ENCODE data around the gene SPPL3. TPM values are rescaled to one million over a fixed set of nuclear protein-coding genes. Genes with fewer than 3 reads are reported as not detected.

SPPL3 gene
- total RNA-seq, 2 experiments from 2014 or later: 38.3 to 43.4 TPM

- ATAC-seq (ENCODE audit: poor library complexity): no peak
- peaks cover 5% of the 10 kb centered on the region for H3K36me3 ChIP-seq (ENCODE audit: insufficient read depth, low read length)
- no peaks in the 10 kb centered on the region for H3K9me3 ChIP-seq (ENCODE audit: control insufficient read depth in 1 of 2, insufficient read depth in 1 of 2, low read length in 2 of 2)
- peaks cover 35% of the 10 kb centered on the region for H3K4me1 ChIP-seq (ENCODE audit: insufficient read depth, low read length)
- H3K27me3 ChIP-seq (ENCODE audit: control insufficient read depth in 1 of 2, insufficient read depth in 2 of 2, low read length in 2 of 2): no peaks in the 10 kb centered on the region
- CTCF ChIA-PET: no interaction called here
- DNase-seq: no peak
- Mint-ChIP-seq H3K27ac (no peak overlapping the region), H3K4me3 (no peak overlapping the region), H3K36me3 (ENCODE audit: low read depth) (peaks cover 3% of the 10 kb centered on the region), H3K27me3 (no peaks in the 10 kb centered on the region), H3K9me3 (no peaks in the 10 kb centered on the region), H3K4me1 (ENCODE audit: low read depth) (peaks cover 82% of the 10 kb centered on the region)
- TF ChIP-seq CTCF (IDR thresholded peaks at IDR 0.05): no peak
- intact Hi-C loops (cut with DNase I, micrococcal nuclease): loop anchor here (10.0 kb wide), 1 partner anchor 123 kb away; the partner anchor contains the start of gene HNF1A (in 2 of the 2)
- no peak overlapping the region for H3K27ac ChIP-seq (ENCODE audit: low read depth in 1 of 2, low read length in 2 of 2)
- POLR2A ChIA-PET: no interaction called here
- no peak overlapping the region for H3K4me3 ChIP-seq (ENCODE audit: low read length)
Observed at GRCh38 chr12:120851944-120852343, 52.2 kb downstream of the SPPL3 start.

GRCh38 chr12:120851444-120851843 lies 52.7 kb downstream of the SPPL3 start:
- ATAC-seq (ENCODE audit: poor library complexity) (no peak), DNase-seq (no peak)
- Mint-ChIP-seq H3K4me1 (ENCODE audit: low read depth) (peaks cover 82% of the 10 kb centered on the region), H3K36me3 (ENCODE audit: low read depth) (no peaks in the 10 kb centered on the region), H3K9me3 (no peaks in the 10 kb centered on the region), H3K4me3 (no peak overlapping the region), H3K27ac (no peak overlapping the region), H3K27me3 (no peaks in the 10 kb centered on the region)
- Histone ChIP-seq H3K36me3 (ENCODE audit: insufficient read depth, low read length) (peaks cover 5% of the 10 kb centered on the region), H3K4me1 (ENCODE audit: insufficient read depth, low read length) (peaks cover 30% of the 10 kb centered on the region), H3K4me3 (ENCODE audit: low read length) (no peak overlapping the region), H3K9me3 (ENCODE audit: control insufficient read depth in 1 of 2, insufficient read depth in 1 of 2, low read length in 2 of 2) (no peaks in the 10 kb centered on the region), H3K27me3 (ENCODE audit: control insufficient read depth in 1 of 2, insufficient read depth in 2 of 2, low read length in 2 of 2) (no peaks in the 10 kb centered on the region), H3K27ac (ENCODE audit: low read depth in 1 of 2, low read length in 2 of 2) (no peak overlapping the region)
- intact Hi-C loops (cut with DNase I, micrococcal nuclease): loop anchor here (10.0 kb wide), 1 partner anchor 123 kb away; the partner anchor contains the start of gene HNF1A (in 2 of the 2)
- ChIA-PET CTCF (no interaction called here), POLR2A (no interaction called here)
- no peak for TF ChIP-seq CTCF (IDR thresholded peaks at IDR 0.05)

DNA sequence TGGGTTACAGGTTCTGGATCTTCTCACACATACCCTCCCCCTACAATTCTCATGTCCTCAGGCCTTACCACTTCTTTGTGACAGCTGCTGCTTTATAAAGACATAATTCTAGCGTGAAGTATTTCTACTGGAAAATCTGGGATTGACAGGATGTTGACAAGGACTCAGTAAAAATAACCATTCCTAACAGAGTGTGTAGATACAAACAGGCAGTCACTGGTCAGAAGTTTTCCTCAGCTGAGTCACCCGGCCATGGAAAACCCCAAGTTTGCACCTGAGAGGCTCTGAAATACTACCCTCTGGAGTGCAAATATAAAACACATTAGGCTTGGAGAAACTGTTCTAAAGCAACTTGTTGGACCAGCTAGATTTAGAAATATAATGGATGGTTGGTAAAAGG lies 54.4 kb downstream of the SPPL3 start:
- intact Hi-C loops (cut with DNase I, micrococcal nuclease): loop anchor here (10.0 kb wide), 1 partner anchor 125 kb away; the partner anchor contains the start of gene HNF1A (in 2 of the 2)
- H3K27me3 Mint-ChIP-seq: no peaks in the 10 kb centered on the region
- H3K36me3 Mint-ChIP-seq (ENCODE audit: low read depth): no peaks in the 10 kb centered on the region
- no peak overlapping the region for H3K4me3 Mint-ChIP-seq
- TF ChIP-seq CTCF (IDR thresholded peaks at IDR 0.05): no peak
- Histone ChIP-seq H3K4me1 (ENCODE audit: insufficient read depth, low read length) (peaks cover 26% of the 10 kb centered on the region), H3K27ac (ENCODE audit: low read depth in 1 of 2, low read length in 2 of 2) (no peak overlapping the region), H3K9me3 (ENCODE audit: control insufficient read depth in 1 of 2, insufficient read depth in 1 of 2, low read length in 2 of 2) (no peaks in the 10 kb centered on the region), H3K4me3 (ENCODE audit: low read length) (no peak overlapping the region), H3K27me3 (ENCODE audit: control insufficient read depth in 1 of 2, insufficient read depth in 2 of 2, low read length in 2 of 2) (no peaks in the 10 kb centered on the region), H3K36me3 (ENCODE audit: insufficient read depth, low read length) (no peaks in the 10 kb centered on the region)
- H3K4me1 Mint-ChIP-seq (ENCODE audit: low read depth): peaks cover 67% of the 10 kb centered on the region
- no peaks in the 10 kb centered on the region for H3K9me3 Mint-ChIP-seq
- H3K27ac Mint-ChIP-seq: no peak overlapping the region
- ATAC-seq (ENCODE audit: poor library complexity) (no peak), DNase-seq (no peak)
- ChIA-PET POLR2A (no interaction called here), CTCF (interaction anchor here (1.0 kb wide), 1 partner anchor 15 kb away, joined by 3 read pairs; no protein-coding TSS in a partner anchor)
